AG04449 (cell line): ENCODE data around the gene MYOD1.

Source experiments
- CTCF ChIA-PET: fragments of 350-600 bp; formaldehyde crosslinking; extraction: SDS; loops from one replicate; lab custom pipeline; 2021; ENCODE audit warnings: antibody characterized with exemption; lab: Yijun Ruan, JAX
- POLR2A ChIA-PET: fragments of 400-600, 350-600 bp; formaldehyde crosslinking; extraction: SDS; loops from one replicate; lab custom pipeline; 2020; ENCODE audit warnings: antibody characterized with exemption, inconsistent platforms; lab: Yijun Ruan, JAX
- DNase-seq: peaks from one replicate; pipeline ENCODE4 v3.0.0-alpha.2; 2010; ENCODE audit warnings: low read depth, low spot score
- H3K4me3 ChIP-seq: 2 replicates; pipeline ENCODE4 v1.5.1; 2011; ENCODE audit warnings: low read depth, mild to moderate bottlenecking, control low read depth, low read length
- CTCF ChIP-seq: IDR thresholded peaks from one replicate; pipeline ENCODE4 v1.5.1; 2011; ENCODE audit warnings: mild to moderate bottlenecking, moderate library complexity, low read length, control low read depth, inconsistent platforms; ENCODE audit not compliant: insufficient read depth; ENCODE audit errors: missing control alignments

MYOD1 gene

GRCh38 chr11:17730137-17730536 is 10.8 kb downstream of the MYOD1 start:
- CTCF ChIA-PET = interaction anchor here (0.8 to 10.0 kb wide), 31 partner anchors 8 to 374 kb away, joined by 3 to 570 read pairs (median 6); no protein-coding TSS in a partner anchor
- POLR2A ChIA-PET = no interaction called here
- no peak for DNase-seq
- TF ChIP-seq CTCF = no peak
- H3K4me3 ChIP-seq = no peak overlapping the region

GRCh38 chr11:17730608-17731462 is 11.5 kb downstream of the MYOD1 start:
- ChIA-PET POLR2A (interaction anchor here (1.0 kb wide), 1 partner anchor 242 kb away, joined by 5 read pairs; no protein-coding TSS in a partner anchor), CTCF (interaction anchor here (0.7 to 10.0 kb wide), 54 partner anchors 8 to 384 kb away, joined by 3 to 570 read pairs (median 5); partner anchors contain the start of gene SAAL1)
- peak; percentile 7 for DNase-seq
- H3K4me3 ChIP-seq = no peak overlapping the region
- TF ChIP-seq CTCF = peak; percentile 93

GRCh38 chr11:17733261-17733660 is 13.9 kb downstream of the MYOD1 start:
- POLR2A ChIA-PET = no interaction called here
- no peak for DNase-seq
- TF ChIP-seq CTCF = no peak
- no peak overlapping the region for H3K4me3 ChIP-seq
- CTCF ChIA-PET = interaction anchor here (0.8 to 10.0 kb wide), 8 partner anchors 10 to 372 kb away, joined by 3 to 570 read pairs (median 7); partner anchors contain the start of gene SAAL1

- TF ChIP-seq CTCF = no peak
- ChIA-PET POLR2A (no interaction called here), CTCF (interaction anchor here (1.0 to 10.0 kb wide), 5 partner anchors 11 to 253 kb away, joined by 3 to 570 read pairs (median 10); no protein-coding TSS in a partner anchor)
- no peak for DNase-seq
- peak within 1 kb of the TSS; percentile 38 for H3K4me3 ChIP-seq
Measured at GRCh38 chr11:17734418-17734911, 15.1 kb downstream of the MYOD1 start, which contains the start of gene KCNC1. TSS of gene KCNC1 (plus strand) at chr11:17734781. CDS start at chr11:17736003, 1,222 bp downstream.

- ChIA-PET CTCF (interaction anchor here (2.1 to 10.0 kb wide), 2 partner anchors 136 to 241 kb away, joined by 10 to 570 read pairs; no protein-coding TSS in a partner anchor), POLR2A (no interaction called here)
- H3K4me3 ChIP-seq = peak overlapping the region; percentile 38
- TF ChIP-seq CTCF = no peak
- DNase-seq = no peak
Measured at GRCh38 chr11:17734986-17735817, 15.8 kb downstream of the MYOD1 start.
